ENCODE data around the gene B3GALNT1.

B3GALNT1 gene, protein sequence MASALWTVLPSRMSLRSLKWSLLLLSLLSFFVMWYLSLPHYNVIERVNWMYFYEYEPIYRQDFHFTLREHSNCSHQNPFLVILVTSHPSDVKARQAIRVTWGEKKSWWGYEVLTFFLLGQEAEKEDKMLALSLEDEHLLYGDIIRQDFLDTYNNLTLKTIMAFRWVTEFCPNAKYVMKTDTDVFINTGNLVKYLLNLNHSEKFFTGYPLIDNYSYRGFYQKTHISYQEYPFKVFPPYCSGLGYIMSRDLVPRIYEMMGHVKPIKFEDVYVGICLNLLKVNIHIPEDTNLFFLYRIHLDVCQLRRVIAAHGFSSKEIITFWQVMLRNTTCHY

DNA sequence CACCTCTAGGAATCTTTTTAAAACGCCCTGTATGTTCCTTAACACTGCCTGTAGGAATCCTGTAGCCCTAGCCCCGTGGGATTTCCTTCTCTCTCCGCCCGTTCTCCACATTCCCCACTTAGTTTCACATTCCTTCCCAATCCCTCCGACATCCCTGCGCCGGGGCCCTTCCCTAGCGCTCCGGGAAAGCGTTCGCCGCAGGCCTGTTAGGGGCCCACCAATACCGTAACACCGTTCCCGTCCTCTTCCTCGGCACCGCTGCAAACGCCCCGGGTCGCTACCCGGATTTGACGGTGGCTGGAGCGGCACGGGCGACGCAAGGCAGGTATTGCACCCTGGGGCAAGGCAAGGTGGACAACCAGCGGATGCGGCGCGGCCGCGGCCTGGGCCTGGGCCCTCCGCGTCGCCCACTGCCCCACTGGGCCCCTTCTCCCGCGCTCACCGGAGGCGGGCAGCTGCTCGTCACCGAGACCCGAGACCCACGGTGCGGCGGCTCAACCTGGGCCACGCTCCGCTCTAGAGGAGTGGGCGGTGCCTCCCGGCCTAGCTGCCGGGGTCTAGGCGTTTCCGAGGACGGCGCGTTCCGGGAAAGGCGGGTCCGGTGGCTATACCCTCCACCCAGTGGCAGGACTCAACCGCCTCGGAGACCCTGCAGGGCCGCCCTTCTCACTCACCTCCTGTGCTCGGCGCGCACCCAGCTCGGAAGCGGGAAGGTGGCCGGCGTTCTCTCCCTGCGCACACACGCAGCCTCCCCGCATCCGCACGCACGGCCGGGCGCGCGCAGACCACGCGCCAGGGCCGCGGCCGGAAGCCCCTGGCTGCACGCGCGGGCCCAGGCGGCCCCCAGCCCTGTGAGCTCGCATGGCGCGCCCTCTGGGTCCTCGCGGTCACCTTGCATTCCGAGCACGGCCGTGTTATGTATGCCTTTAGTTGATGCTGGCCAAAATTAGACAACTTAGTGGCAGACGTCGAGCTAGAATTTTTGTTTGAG, at the start of gene B3GALNT1:
Gene B3GALNT1 (minus strand): TSS at position 789 of the 991 bp plus-strand sequence. CDS start 18,595 bp downstream, outside the sequence.
- no peak for DNase-seq

- no peak for DNase-seq
Measured at GRCh38 chr3:161153480-161153879, 48.3 kb upstream of the B3GALNT1 start.

DNA sequence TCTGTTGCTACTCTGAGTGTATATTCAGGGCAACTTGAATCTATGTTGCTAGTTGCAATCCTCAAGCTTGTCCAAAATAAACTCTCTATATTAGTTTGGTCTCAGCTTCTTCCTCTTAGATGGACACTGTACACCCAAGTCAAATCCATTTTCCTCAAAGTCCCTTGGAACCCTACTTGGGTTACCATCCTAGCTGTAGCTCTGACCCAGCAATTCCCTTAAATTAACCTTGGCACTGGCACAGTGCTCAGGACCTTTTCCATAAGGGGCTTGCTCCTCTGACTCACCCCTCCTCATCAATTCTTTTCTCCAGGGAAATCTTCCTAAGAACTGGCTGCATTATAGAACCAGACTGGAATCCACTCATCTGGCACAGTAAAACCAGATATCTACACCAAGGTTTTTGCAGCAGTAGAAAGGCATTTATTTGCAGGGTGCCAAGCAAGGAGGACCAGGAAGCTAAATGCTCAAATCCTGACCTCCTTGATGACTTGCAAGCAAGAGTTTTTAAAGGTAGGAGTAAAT, 44.9 kb upstream of the B3GALNT1 start:
- no peak for DNase-seq

- DNase-seq, result no peak
Measured at GRCh38 chr3:161149529-161149928, 44.4 kb upstream of the B3GALNT1 start.

GRCh38 chr3:161148832-161149475, 43.8 kb upstream of the B3GALNT1 start:
- no peak for DNase-seq

DNA sequence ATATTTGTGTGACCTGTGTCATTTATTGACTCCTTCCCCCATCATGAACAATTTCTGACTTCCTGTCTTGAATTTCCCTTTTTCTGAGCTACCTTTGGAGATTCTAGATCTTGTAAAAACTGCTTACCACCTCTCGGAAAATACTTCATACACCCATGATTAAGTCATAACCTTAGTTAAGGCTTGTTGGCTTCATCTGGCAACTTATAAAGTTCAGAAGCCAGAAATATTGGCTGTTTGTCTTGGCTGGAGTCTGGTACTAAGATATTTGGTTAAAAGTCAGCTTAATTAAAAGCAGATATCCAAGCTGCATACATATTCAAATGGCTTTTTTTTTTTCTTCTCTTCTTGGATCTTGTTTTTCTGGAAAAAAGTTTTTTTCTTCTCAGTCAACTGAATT, 37.3 kb upstream of the B3GALNT1 start:
- no peak for DNase-seq

GRCh38 chr3:161139686-161140085, 34.5 kb upstream of the B3GALNT1 start:
- no peak for DNase-seq

GRCh38 chr3:161137260-161137659, 32.1 kb upstream of the B3GALNT1 start:
- no peak for DNase-seq

GRCh38 chr3:161132391-161132790, 27.2 kb upstream of the B3GALNT1 start:
- DNase-seq, result no peak

DNA sequence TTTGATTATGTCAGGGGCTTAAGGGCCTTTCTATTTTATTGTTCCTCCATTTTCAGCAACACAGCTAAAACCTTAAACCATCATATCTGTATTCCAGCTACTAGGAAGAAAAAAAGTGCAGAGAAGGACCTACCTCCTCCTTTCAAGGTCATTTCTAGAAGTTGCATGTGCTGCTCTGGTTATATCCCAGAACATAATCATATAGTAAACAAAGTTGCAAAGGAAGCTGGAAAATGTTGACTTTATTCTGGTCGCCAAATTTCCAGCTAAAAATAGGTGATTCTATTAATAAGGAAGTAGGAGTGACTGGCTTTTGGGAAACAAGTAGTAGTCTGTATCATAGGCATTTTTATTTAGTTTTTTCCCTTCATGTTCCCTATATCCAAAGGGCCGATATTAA, 21.3 kb upstream of the B3GALNT1 start:
- no peak for DNase-seq

- no peak for DNase-seq
Measured at GRCh38 chr3:161117646-161118045, 12.5 kb upstream of the B3GALNT1 start.

DNA sequence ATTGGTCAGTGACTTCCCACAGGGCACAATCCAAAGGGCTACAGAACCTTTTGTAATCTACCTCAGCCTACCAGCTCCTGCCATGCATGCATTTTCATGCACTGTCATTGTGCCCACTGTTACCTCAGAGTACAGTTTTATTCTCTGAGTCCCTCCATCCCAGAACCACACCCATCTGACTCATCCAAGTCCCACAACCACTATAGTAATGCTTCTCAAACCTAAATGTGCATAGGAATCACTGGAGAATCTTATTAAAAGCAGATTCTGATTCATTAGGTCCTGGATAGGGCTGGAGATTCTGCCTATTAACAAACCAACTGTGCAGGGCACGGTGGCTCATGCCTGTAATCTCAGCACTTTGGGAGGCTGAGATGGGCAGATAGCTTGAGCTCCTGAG, 3.7 kb upstream of the B3GALNT1 start:
- DNase-seq, result no peak

DNA sequence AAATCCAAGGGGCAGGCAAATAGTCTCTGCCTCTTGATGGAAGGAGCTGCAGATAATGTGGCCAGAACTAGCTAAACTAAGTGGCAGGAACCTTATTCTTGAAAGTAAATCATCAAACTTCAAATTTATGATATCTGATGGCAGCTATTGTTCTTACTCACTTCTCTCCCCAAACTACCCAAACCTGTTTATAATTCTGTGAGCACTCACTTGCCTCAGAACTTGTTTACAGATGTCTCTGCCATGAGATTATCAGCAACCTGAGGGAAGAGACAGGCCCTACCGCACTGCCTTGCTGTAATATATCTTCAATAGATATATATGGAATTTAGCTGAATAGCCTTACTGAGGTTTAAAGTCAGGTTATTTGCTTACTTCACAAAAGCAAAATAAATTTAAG, 2.2 kb upstream of the B3GALNT1 start:
- no peak for DNase-seq

DNA sequence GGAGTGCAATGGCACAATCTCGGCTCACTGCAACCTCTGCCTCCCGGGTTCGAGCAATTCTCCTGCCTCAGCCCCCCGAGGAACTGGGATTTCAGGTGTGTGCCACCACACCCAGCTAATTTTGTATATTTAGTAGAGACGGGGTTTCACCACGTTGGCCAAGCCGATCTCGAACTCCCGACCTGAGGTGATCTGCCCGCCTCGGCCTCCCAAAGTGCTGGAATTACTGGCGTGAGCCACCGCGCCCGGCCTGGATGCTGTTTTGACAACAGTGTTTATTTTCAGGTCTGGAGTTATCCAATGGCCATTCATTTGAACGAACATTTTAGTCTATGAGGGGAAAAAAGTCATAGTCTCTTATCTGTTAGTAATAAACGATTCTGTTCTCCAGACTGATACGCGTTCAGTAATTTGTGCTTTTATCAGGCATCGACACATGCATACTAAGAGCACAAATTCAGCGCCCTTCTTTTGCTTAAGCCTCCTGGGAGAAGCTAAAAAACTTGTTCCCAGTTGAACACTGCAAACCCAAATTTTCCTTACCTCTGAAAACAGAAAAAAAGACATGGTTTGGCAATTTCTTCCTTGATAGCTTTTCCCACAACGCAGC, 1.3 kb downstream of the B3GALNT1 start:
- no peak for DNase-seq

GRCh38 chr3:161101609-161102008, 3.5 kb downstream of the B3GALNT1 start:
- no peak for DNase-seq

DNA sequence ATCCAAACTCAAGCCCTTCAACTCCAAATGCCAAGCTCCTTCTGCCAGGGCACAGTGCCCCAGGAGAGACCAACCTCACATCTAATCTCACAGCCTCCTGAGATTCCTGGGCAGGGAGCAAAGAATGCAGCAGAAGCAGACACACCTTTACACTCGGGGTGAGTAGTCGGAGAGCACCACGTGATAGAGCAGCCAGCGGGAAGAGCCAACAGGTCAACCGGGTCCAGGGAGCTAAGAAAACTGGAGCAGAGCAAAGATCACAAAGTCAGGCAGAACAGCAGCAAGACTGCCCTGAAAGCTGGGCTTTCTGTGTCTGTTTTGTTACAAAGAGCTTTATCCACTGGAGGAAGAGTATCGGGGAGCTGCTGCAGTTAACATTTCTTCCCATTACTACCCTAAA, 4.2 kb downstream of the B3GALNT1 start:
- no peak for DNase-seq

DNA sequence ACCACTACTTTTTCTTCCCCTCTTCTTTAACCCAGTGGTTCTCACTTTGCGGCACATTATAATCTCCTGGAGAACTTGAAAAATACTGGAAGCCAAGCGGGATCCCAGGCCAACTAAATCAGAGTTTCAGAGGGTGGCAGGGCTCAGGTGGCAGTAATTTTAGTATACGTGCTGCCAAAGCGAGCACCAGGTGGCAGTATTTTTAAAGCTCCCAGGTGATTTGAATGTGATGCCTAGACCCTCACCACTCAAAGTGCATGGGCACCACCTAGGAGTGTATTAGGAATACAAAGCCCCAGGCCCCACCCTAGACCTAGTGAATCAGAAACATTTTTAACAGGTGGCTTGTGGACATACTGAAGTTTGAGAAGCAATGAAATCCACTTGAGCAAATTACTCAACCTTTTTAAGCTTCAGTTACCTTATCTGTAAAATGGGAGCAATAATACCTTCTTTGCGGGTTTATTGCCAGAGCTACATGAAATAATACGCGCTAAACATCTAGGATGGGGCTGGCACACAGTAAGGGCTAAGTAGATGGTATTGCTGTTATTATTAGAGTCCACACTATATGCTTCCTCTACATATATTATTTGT, 8.3 kb downstream of the B3GALNT1 start:
- peak; percentile 19 for DNase-seq

DNA sequence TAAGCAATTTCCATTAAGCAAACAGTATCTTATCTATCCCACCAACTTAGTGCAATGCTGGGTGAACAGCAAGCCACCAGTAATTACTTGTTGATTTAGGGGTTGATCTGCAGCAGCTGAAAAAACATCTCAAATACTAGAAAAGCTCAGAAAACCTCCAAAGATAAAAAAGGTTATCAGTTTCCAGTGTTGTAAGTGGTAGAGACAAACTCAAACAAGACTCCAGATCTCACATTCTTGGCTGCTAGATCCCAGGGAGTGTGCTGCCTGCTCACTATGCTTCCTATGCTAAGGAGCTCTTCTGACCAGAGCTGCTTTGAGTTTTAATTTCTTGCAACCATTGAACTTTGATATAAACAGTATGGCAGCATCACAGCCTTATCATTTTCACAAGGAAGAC, 11.3 kb downstream of the B3GALNT1 start:
- DNase-seq, result no peak

- DNase-seq, result no peak
Measured at GRCh38 chr3:161084277-161084676, 20.9 kb downstream of the B3GALNT1 start.

GRCh38 chr3:161083131-161083530, 22.0 kb downstream of the B3GALNT1 start:
- DNase-seq, result no peak

DNA sequence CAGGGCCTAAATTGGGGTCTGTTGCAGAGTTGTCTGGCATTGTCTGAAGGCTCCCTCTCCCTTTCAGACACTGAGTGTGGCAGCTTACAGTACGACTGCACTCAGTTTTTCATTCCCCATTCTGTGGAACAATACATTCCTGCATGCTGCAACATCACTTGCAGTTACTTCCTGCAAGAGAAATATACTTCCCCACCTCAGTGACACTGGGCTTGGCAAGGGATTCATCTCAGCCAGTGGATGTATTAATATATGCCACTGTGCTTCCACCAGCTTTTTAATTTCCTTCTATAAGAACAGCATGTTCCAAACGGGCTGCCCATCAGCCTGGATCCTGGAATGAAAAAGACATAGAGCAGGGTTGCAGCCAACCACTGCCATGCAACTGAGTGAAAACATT, 23.1 kb downstream of the B3GALNT1 start:
- DNase-seq, result no peak

DNA sequence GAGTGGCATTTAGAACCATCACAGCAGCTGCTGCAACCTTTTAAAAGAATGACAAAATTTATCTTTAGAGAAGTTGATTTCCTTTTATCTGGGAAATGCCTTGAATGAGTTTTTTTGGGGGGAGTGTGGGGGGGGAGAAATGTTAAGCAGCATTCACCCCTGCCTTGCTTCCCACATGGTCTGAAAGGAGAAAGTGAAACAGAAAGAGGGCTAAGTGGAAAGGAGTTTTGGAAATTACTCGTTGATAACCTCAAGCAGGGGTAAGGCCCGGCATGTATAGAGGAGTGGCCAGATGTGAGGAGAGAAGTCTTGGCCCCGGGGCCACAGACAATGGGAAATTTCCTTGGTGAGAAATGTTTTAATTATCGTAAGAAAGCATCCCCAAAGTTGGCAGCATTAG, 23.5 kb downstream of the B3GALNT1 start:
- DNase-seq, result no peak
